Amniotic stem cell (primary cell): ENCODE data around the gene ARL6IP6.

ENCODE experiments used
- DNase-seq: peaks from one replicate; lab custom pipeline; 2025; lab: John Stamatoyannopoulos, UW

ARL6IP6 gene

DNA sequence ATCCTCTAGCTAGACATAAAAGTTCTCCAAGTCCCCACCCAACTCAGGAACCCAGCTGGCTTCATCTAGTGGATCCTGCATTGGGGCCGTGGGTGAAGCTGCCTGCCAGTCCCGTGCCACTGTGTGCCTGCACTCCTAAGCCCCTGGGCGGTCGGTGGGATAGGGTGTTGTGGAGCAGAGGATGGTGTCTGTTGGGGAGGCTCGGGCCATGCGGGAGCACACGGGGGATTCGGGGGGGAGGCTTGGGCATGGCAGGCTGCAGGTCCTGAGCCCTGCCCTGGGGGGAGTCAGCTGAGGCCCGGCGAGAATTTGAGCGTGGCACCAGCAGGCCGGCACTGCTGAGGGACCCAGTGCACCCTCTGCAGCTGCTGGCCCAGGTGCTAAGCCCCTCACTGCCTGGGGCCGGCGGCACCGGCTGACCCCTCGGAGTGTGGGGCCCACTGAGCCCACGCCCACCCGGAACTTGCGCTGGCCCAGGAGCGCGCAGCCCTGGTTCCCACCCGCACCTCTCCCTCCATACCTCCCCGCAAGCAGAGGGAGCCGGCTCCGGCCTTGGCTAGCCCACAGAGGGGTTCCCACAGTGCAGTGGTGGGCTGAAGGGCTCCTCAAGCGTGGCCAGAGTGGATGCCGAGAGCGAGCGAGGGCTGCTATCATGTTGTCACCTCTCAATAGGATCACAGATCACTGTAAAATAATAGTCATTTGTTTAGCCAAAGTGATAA, 86.4 kb downstream of the ARL6IP6 start:
- no peak for DNase-seq

GRCh38 chr2:152811916-152812315, 93.5 kb downstream of the ARL6IP6 start:
- no peak for DNase-seq
